H7 (cell line): Measurements from ENCODE around the gene HOXA6. TPM values are rescaled to one million over a fixed set of nuclear protein-coding genes. Genes with fewer than 3 reads are reported as not detected.

Source experiments
- DNase-seq: peaks from one replicate; pipeline ENCODE4 v3.0.0; 2012
- H3K27me3 ChIP-seq: 2 replicates; pipeline ENCODE4 v1.6.0; 2011; ENCODE audit warnings: mild to moderate bottlenecking, low read length; ENCODE audit not compliant: control insufficient read depth, insufficient read depth
- H3K36me3 ChIP-seq: replicated peaks from 2 replicates; pipeline ENCODE4 v1.5.1; 2011; ENCODE audit warnings: low read length; ENCODE audit not compliant: control insufficient read depth, insufficient read depth
- H3K4me3 ChIP-seq: 2 replicates; pipeline ENCODE4 v1.5.1; 2011; ENCODE audit warnings: low read depth, mild to moderate bottlenecking, control low read depth, low read length, moderate library complexity; ENCODE audit not compliant: insufficient read depth
- total RNA-seq: library from RNA; depleted of rRNA; stranded (reverse); fragments of >200 nt; shearing (Covaris generic); gene quantifications from 2 replicates; pipeline ENCODE4 v1.2.3, GENCODE V29; 2014

The HOXA6 gene
- total RNA-seq, 1 experiment from 2014 or later, result not detected

- peaks cover 100% of the 10 kb centered on the region for H3K27me3 ChIP-seq
- H3K4me3 ChIP-seq, result no peak overlapping the region
- H3K36me3 ChIP-seq, result no peaks in the 10 kb centered on the region
- no peak for DNase-seq
Measured at GRCh38 chr7:27163288-27164044, 15.9 kb upstream of the HOXA6 start.

- no peaks in the 10 kb centered on the region for H3K36me3 ChIP-seq
- H3K4me3 ChIP-seq, result no peak overlapping the region
- H3K27me3 ChIP-seq, result peaks cover 100% of the 10 kb centered on the region
- DNase-seq, result no peak
Measured at GRCh38 chr7:27162561-27163287, 15.2 kb upstream of the HOXA6 start.

- no peak overlapping the region for H3K4me3 ChIP-seq
- no peaks in the 10 kb centered on the region for H3K36me3 ChIP-seq
- peaks cover 100% of the 10 kb centered on the region for H3K27me3 ChIP-seq
- no peak for DNase-seq
Measured at GRCh38 chr7:27161721-27162560, 14.4 kb upstream of the HOXA6 start.

GRCh38 chr7:27161214-27161720 is 13.7 kb upstream of the HOXA6 start:
- no peak for DNase-seq
- Histone ChIP-seq H3K4me3 (no peak overlapping the region), H3K36me3 (no peaks in the 10 kb centered on the region), H3K27me3 (peaks cover 100% of the 10 kb centered on the region)

GRCh38 chr7:27160546-27161213 is 13.1 kb upstream of the HOXA6 start:
- Histone ChIP-seq H3K27me3 (peaks cover 100% of the 10 kb centered on the region), H3K36me3 (no peaks in the 10 kb centered on the region), H3K4me3 (peak overlapping the region; percentile 29; the same call in 1 of the 2 replicates)
- peak; percentile 95 for DNase-seq

GRCh38 chr7:27160145-27160545 is 12.6 kb upstream of the HOXA6 start:
- H3K36me3 ChIP-seq, result no peaks in the 10 kb centered on the region
- H3K27me3 ChIP-seq, result peaks cover 100% of the 10 kb centered on the region
- DNase-seq, result no peak
- H3K4me3 ChIP-seq, result no peak overlapping the region

GRCh38 chr7:27159266-27160144 is 11.9 kb upstream of the HOXA6 start:
- Histone ChIP-seq H3K36me3 (no peaks in the 10 kb centered on the region), H3K4me3 (no peak overlapping the region), H3K27me3 (peaks cover 100% of the 10 kb centered on the region)
- DNase-seq, result peak; percentile 60

GRCh38 chr7:27158436-27159265 is 11.1 kb upstream of the HOXA6 start:
- H3K27me3 ChIP-seq, result peaks cover 100% of the 10 kb centered on the region
- H3K4me3 ChIP-seq, result no peak overlapping the region
- DNase-seq, result peak; percentile 67
- H3K36me3 ChIP-seq, result no peaks in the 10 kb centered on the region

- DNase-seq, result peak; percentile 60
- peaks cover 100% of the 10 kb centered on the region for H3K27me3 ChIP-seq
- no peak overlapping the region for H3K4me3 ChIP-seq
- no peaks in the 10 kb centered on the region for H3K36me3 ChIP-seq
Measured at GRCh38 chr7:27157702-27158431, 10.3 kb upstream of the HOXA6 start.

GRCh38 chr7:27156916-27157701 is 9.5 kb upstream of the HOXA6 start:
- peak; percentile 48 for DNase-seq
- Histone ChIP-seq H3K27me3 (peaks cover 100% of the 10 kb centered on the region), H3K4me3 (no peak overlapping the region; the same call in 1 of the 2 replicates), H3K36me3 (no peaks in the 10 kb centered on the region)

- H3K36me3 ChIP-seq, result no peaks in the 10 kb centered on the region
- H3K27me3 ChIP-seq, result peaks cover 100% of the 10 kb centered on the region
- peak; percentile 87 for DNase-seq
- H3K4me3 ChIP-seq, result peak within 1 kb of the TSS; percentile 28
Measured at GRCh38 chr7:27156508-27156898, 8.9 kb upstream of the HOXA6 start, which contains the start of gene HOXA7. TSS of gene HOXA7 (minus strand) at chr7:27156675. CDS start at chr7:27156545, 130 bp downstream.
